H1 (cell line): ENCODE measurements around the gene UGT1A6. TPM values are rescaled to one million over a fixed set of nuclear protein-coding genes. Genes with fewer than 3 reads are reported as not detected.

Experiments
- CTCF ChIA-PET: fragments of 300-600 bp; sonication (Branson Sonifier 250); formaldehyde crosslinking; loops from one replicate; lab custom pipeline; 2021; ENCODE audit not compliant: partially characterized antibody; lab: Charles Lee
- POLR2A ChIA-PET: fragments of 300-600 bp; sonication (Branson Sonifier 250); formaldehyde crosslinking; loops from one replicate; lab custom pipeline; 2021; ENCODE audit warnings: inconsistent platforms; ENCODE audit not compliant: partially characterized antibody; lab: Charles Lee
- DNase-seq, 2 experiments: peaks; one replicate each; pipeline versions ENCODE4 v3.0.0 to v3.0.0-alpha.2; 2010 to 2022; ENCODE audit warnings: low spot score in 2 of 2, low read depth in 1 of 2, mixed read lengths in 1 of 2
- FAIRE-seq: peaks from 2 replicates; lab custom pipeline; 2011; peaks lifted over from hg19 to GRCh38; lab: Jason Lieb, UNC
- H2AFZ ChIP-seq: 2 replicates; pipeline ENCODE4 v1.8.1; 2012; ENCODE audit warnings: low read length, inconsistent platforms
- H2AK5ac ChIP-seq: 2 replicates; pipeline ENCODE4 v1.6.1; 2013; ENCODE audit warnings: low read depth, low read length
- H2BK120ac ChIP-seq: replicated peaks from 2 replicates; pipeline ENCODE3; 2013; ENCODE audit warnings: low read depth, low read length, inconsistent platforms
- H2BK12ac ChIP-seq: 2 replicates; pipeline ENCODE4 v1.6.1; 2013; ENCODE audit warnings: low read depth, low read length
- H2BK15ac ChIP-seq: 2 replicates; pipeline ENCODE4 v1.6.1; 2013; ENCODE audit warnings: low read length
- H2BK20ac ChIP-seq: 2 replicates; pipeline ENCODE4 v1.6.1; 2013; ENCODE audit warnings: low read length
- H2BK5ac ChIP-seq: 2 replicates; pipeline ENCODE4 v1.6.1; 2013; ENCODE audit warnings: low read depth, low read length
- H3K14ac ChIP-seq: 2 replicates; pipeline ENCODE4 v1.6.1; 2013; ENCODE audit warnings: inconsistent platforms; ENCODE audit not compliant: insufficient read length
- H3K18ac ChIP-seq: 2 replicates; pipeline ENCODE4 v1.6.1; 2013; ENCODE audit warnings: low read length; ENCODE audit errors: extremely low read depth
- H3K23ac ChIP-seq: 2 replicates; pipeline ENCODE4 v1.6.1; 2013; ENCODE audit warnings: inconsistent platforms; ENCODE audit not compliant: insufficient read length
- H3K23me2 ChIP-seq: 2 replicates; pipeline ENCODE4 v1.6.1; 2013; ENCODE audit warnings: low read depth, low read length
- H3K27ac ChIP-seq: 2 replicates; pipeline ENCODE4 v1.6.1; 2011; ENCODE audit warnings: low read depth, low read length, inconsistent platforms
- H3K27me3 ChIP-seq, 4 experiments: replicated peaks in 1 of 4; 1 replicate in 1 of 4; 2 replicates in 3 of 4; pipeline versions ENCODE4 v1.6.1 to v1.8.1; 2011 to 2013; ENCODE audit warnings: low read length in 3 of 4, mild to moderate bottlenecking in 3 of 4, inconsistent platforms in 2 of 4, mixed read lengths in 2 of 4, moderate library complexity in 1 of 4; ENCODE audit not compliant: control insufficient read depth in 3 of 4, insufficient read depth in 3 of 4; ENCODE audit errors: extremely low read depth in 1 of 4
- H3K36me3 ChIP-seq, 4 experiments: 2 replicates each; pipeline versions ENCODE4 v1.6.1 to v1.8.1; 2011 to 2013; ENCODE audit warnings: mild to moderate bottlenecking in 4 of 4, low read length in 3 of 4, moderate library complexity in 2 of 4, control low read depth in 1 of 4, inconsistent platforms in 1 of 4; ENCODE audit not compliant: insufficient read depth in 4 of 4, control insufficient read depth in 2 of 4
- H3K4ac ChIP-seq: replicated peaks from 2 replicates; pipeline ENCODE3; 2013; ENCODE audit warnings: low read length, low read depth, mixed read lengths, inconsistent platforms; ENCODE audit not compliant: insufficient read length
- H3K4me1 ChIP-seq, 4 experiments: replicated peaks in 1 of 4; 1 replicate in 1 of 4; 2 replicates in 3 of 4; pipeline versions ENCODE4 v1.6.1 to v1.8.1; 2011 to 2013; ENCODE audit warnings: low read length in 3 of 4, inconsistent platforms in 2 of 4, mixed read lengths in 1 of 4; ENCODE audit not compliant: insufficient read depth in 4 of 4, control insufficient read depth in 3 of 4
- H3K4me2 ChIP-seq, 2 experiments: 2 replicates each; pipeline versions ENCODE4 v1.6.1 to v1.8.1; 2011 to 2013; ENCODE audit warnings: low read depth in 2 of 2, low read length in 2 of 2, control low read depth in 1 of 2, inconsistent platforms in 1 of 2, mild to moderate bottlenecking in 1 of 2; ENCODE audit not compliant: insufficient read depth in 1 of 2
- H3K4me3 ChIP-seq, 4 experiments: fragments of 200-600, 300-600 bp in 1 of 4; sonication (generic), shearing (Covaris generic), sonication (Bioruptor Twin) in 1 of 4; 2 replicates each; pipeline versions ENCODE4 v1.5.1 to v1.8.1; 2011 to 2016; ENCODE audit warnings: low read length in 4 of 4, low read depth in 3 of 4, control low read depth in 2 of 4, inconsistent platforms in 2 of 4, mild to moderate bottlenecking in 2 of 4, mixed read lengths in 1 of 4, moderate library complexity in 1 of 4; ENCODE audit not compliant: insufficient read depth in 2 of 4; ENCODE audit errors: extremely low read depth in 1 of 4
- H3K56ac ChIP-seq: replicated peaks from 2 replicates; pipeline ENCODE3; 2013; ENCODE audit warnings: low read depth, mild to moderate bottlenecking, mixed read lengths, low read length, inconsistent platforms; ENCODE audit not compliant: insufficient read length
- H3K79me1 ChIP-seq: 2 replicates; pipeline ENCODE4 v1.6.1; 2013; ENCODE audit warnings: low read depth, low read length, control low read depth
- H3K79me2 ChIP-seq, 2 experiments: 2 replicates each; pipeline versions ENCODE4 v1.6.1 to v1.8.1; 2012 to 2013; ENCODE audit warnings: low read length in 2 of 2, mild to moderate bottlenecking in 2 of 2, inconsistent platforms in 1 of 2; ENCODE audit not compliant: insufficient read depth in 2 of 2, control insufficient read depth in 1 of 2
- H3K9ac ChIP-seq, 4 experiments: replicated peaks in 1 of 4; 1 replicate in 1 of 4; 2 replicates in 3 of 4; pipeline versions ENCODE4 v1.6.1 to v1.8.1; 2011 to 2013; ENCODE audit warnings: low read depth in 3 of 4, low read length in 3 of 4, control low read depth in 2 of 4, mild to moderate bottlenecking in 2 of 4, moderate library complexity in 2 of 4, inconsistent platforms in 1 of 4; ENCODE audit errors: extremely low read depth in 1 of 4
- H3K9me3 ChIP-seq, 2 experiments: 2 replicates each; pipeline versions ENCODE4 v1.6.1 to v1.8.1; 2012 to 2013; ENCODE audit warnings: mild to moderate bottlenecking in 2 of 2, moderate library complexity in 2 of 2, control low read depth in 1 of 2, inconsistent platforms in 1 of 2, low read depth in 1 of 2, low read length in 1 of 2, mixed read lengths in 1 of 2; ENCODE audit not compliant: insufficient read depth in 2 of 2
- H4K20me1 ChIP-seq, 2 experiments: replicated peaks in 1 of 2; 2 replicates each; pipeline versions ENCODE3 to v1.8.1; 2011 to 2013; ENCODE audit warnings: inconsistent platforms in 2 of 2, low read length in 2 of 2, mild to moderate bottlenecking in 1 of 2; ENCODE audit not compliant: insufficient read depth in 2 of 2, control insufficient read depth in 1 of 2
- H4K5ac ChIP-seq: 2 replicates; pipeline ENCODE4 v1.6.1; 2013; ENCODE audit warnings: low read length, low read depth, mixed read lengths, inconsistent platforms; ENCODE audit not compliant: insufficient read length
- H4K8ac ChIP-seq: 2 replicates; pipeline ENCODE4 v1.8.0; 2013; ENCODE audit warnings: mild to moderate bottlenecking, moderate library complexity, low read length, inconsistent platforms; ENCODE audit not compliant: insufficient read depth; ENCODE audit errors: extremely low read depth
- H4K91ac ChIP-seq: replicated peaks from 2 replicates; pipeline ENCODE3; 2013; ENCODE audit warnings: low read length, mixed read lengths, inconsistent platforms; ENCODE audit not compliant: insufficient read length
- GTF2F1 ChIP-seq: IDR thresholded peaks from 2 replicates; pipeline ENCODE4 v1.6.1; 2012; ENCODE audit warnings: low read depth, low read length, improper control_type of control experiment, borderline replicate concordance
- WGBS, 2 experiments: shearing (Covaris generic) in 1 of 2; methylation state at CpG; one replicate each; pipeline versions ENCODE4 v1.1.6 to v1.1.7; 2013 to 2015; ENCODE audit warnings: low lambda C conversion rate in 2 of 2, mixed read lengths in 2 of 2, inconsistent platforms in 1 of 2, low coverage in 1 of 2, missing lambda C conversion rate in 1 of 2; ENCODE audit not compliant: insufficient replicate concordance in 2 of 2, insufficient coverage in 1 of 2, insufficient read length in 1 of 2; ENCODE audit errors: extremely low coverage in 1 of 2, missing lambda C conversion rate in 1 of 2; 5-methylcytosine and 5-hydroxymethylcytosine counted together
- polyA plus RNA-seq, 7 experiments: library from polyadenylated mRNA; depleted of rRNA in 3 of 7; stranded (reverse) in 5 of 7; unstranded in 2 of 7; fragments of >200 nt in 5 of 7; fragments of 200-250 nt in 2 of 7; gene quantifications; 1 replicate in 5 of 7; 2 replicates in 1 of 7; 4 replicates in 1 of 7; pipeline versions ENCODE4 v1.2.1 to v1.2.3, GENCODE V29; 2011 to 2013; ENCODE audit warnings: missing spikeins in 2 of 7, mixed read lengths in 2 of 7
- total RNA-seq: library from RNA; stranded (reverse); fragmentation: NEBNext Ultra II Directional; extraction: Animal tissue kit (Norgen Biotek cat#: 25700); gene quantifications from 2 replicates; pipeline ENCODE4 v1.2.1, GENCODE V29; 2021

UGT1A6 gene
- total and polyA plus RNA-seq, 2 of the 8 experiments (the other 6 are each of a cell fraction or from before 2014, with no cell fraction given) = not detected

DNA sequence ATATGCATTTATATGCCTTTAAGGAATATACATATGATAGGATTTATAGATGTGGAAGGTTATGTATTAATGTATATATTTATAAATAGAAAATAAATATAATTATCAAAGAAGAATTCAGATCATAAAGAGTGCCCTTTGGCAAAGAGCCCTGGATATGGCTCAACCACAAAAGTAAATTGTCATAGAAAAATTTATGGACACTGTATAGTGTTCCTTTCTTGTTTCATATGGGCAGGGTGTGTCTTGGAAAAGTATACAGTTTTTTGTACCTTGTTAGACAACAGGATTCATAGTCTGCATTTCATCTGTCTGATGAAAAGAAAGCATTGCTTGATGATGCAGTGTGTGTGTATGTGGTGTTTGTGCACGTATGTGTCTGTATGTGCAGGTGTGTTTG, 8.1 kb upstream of the UGT1A6 start:
- FAIRE-seq (no peak), DNase-seq (no peak)
- Histone ChIP-seq H2BK20ac (no peak overlapping the region), H2BK15ac (no peak overlapping the region), H3K23ac (no peak overlapping the region), H3K9me3 (no peaks in the 10 kb centered on the region), H3K27me3 (no peaks in the 10 kb centered on the region), H3K4me2 (no peak overlapping the region), H2AK5ac (no peak overlapping the region), H3K79me1 (no peaks in the 10 kb centered on the region), H3K18ac (no peak overlapping the region), H3K27ac (no peak overlapping the region), H3K14ac (no peak overlapping the region), H2BK12ac (no peak overlapping the region), H3K23me2 (no peaks in the 10 kb centered on the region), H3K9ac (no peak overlapping the region), H2AFZ (no peak overlapping the region), H4K8ac (no peak overlapping the region), H2BK5ac (no peak overlapping the region), H4K5ac (no peak overlapping the region), H4K20me1 (no peaks in the 10 kb centered on the region), H4K91ac (no peak overlapping the region), H3K36me3 (no peaks in the 10 kb centered on the region), H3K4me1 (peaks cover 0 to 6% (median 0%) of the 10 kb centered on the region in 4 experiments; a peak in 1 of 7 replicates), H3K4me3 (no peak overlapping the region), H3K4ac (no peak overlapping the region), H3K56ac (no peak overlapping the region), H2BK120ac (no peak overlapping the region), H3K79me2 (no peaks in the 10 kb centered on the region)
- 91% methylated on average over 1 of the region's 1 CpG; no CpG with 5 or more reads in 1 of the 2 experiments for WGBS, 2 experiments
- no peak for TF ChIP-seq GTF2F1
- CTCF ChIA-PET = interaction anchor here (0.7 to 1.2 kb wide), 3 partner anchors 14 to 28 kb away, joined by 3 read pairs; no protein-coding TSS in a partner anchor
- POLR2A ChIA-PET = no interaction called here
